ENCODE results near the gene LARGE1.

DNA sequence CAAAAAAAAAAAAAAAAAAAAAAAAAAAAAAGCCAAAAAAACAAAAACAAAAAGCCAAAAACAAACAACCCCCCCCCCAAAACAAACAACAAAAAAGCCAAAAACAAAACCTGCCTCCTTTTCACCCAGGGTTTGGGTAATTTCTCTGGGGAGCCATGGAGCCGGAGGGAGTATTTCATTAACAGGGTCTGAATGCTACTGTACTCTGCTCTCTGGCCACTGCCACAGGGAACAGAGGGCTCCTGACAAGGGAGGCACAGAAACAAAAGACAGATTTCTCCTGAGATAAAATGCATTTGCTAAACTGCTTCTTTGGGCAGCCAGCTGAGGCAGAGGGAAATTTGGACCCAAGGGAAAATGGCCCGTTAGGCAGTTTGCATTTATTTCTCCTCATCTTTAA is 596.0 kb downstream of the LARGE1 start:
- TF ChIP-seq GABPA (IDR thresholded peaks at IDR 0.05; ENCODE audit: borderline replicate concordance, insufficient read depth, low read length) (no peak), CEBPB (IDR thresholded peaks at IDR 0.05; ENCODE audit: low read depth, low read length) (no peak), KDM1A (IDR thresholded peaks at IDR 0.05; ENCODE audit: borderline replicate concordance, low read length) (no peak), TAF1 (IDR thresholded peaks at IDR 0.05; ENCODE audit: low read depth, low read length) (no peak), MAFK (IDR thresholded peaks at IDR 0.05; ENCODE audit: low read depth, low read length) (no peak), CBX5 (IDR thresholded peaks at IDR 0.05; ENCODE audit: low read depth, low read length) (no peak), SRF (IDR thresholded peaks at IDR 0.05; ENCODE audit: low read depth, low read length) (no peak), POLR2A (IDR thresholded peaks at IDR 0.05; ENCODE audit: control extremely low read depth in 1 of 2, low read depth in 2 of 2, low read length in 2 of 2) (no peak)
- TF ChIP-seq, protein P1, sequence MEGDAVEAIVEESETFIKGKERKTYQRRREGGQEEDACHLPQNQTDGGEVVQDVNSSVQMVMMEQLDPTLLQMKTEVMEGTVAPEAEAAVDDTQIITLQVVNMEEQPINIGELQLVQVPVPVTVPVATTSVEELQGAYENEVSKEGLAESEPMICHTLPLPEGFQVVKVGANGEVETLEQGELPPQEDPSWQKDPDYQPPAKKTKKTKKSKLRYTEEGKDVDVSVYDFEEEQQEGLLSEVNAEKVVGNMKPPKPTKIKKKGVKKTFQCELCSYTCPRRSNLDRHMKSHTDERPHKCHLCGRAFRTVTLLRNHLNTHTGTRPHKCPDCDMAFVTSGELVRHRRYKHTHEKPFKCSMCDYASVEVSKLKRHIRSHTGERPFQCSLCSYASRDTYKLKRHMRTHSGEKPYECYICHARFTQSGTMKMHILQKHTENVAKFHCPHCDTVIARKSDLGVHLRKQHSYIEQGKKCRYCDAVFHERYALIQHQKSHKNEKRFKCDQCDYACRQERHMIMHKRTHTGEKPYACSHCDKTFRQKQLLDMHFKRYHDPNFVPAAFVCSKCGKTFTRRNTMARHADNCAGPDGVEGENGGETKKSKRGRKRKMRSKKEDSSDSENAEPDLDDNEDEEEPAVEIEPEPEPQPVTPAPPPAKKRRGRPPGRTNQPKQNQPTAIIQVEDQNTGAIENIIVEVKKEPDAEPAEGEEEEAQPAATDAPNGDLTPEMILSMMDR (IDR thresholded peaks at IDR 0.05; ENCODE audit: control extremely low read depth in 1 of 3, insufficient read depth in 1 of 3, low read depth in 1 of 3, low read length in 3 of 3), result no peak
- TF ChIP-seq, protein P2, sequence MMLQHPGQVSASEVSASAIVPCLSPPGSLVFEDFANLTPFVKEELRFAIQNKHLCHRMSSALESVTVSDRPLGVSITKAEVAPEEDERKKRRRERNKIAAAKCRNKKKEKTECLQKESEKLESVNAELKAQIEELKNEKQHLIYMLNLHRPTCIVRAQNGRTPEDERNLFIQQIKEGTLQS (IDR thresholded peaks at IDR 0.05; ENCODE audit: insufficient read depth, low read depth, low read length), result no peak
